C4-2B (cell line): ENCODE data around the gene NOTUM.
A peak's percentile ranks its signal among the peaks of the same experiment; 100 is the strongest.

Experiments used
- H3K27ac ChIP-seq: fragments of 450-650 bp; 2 replicates; pipeline ENCODE4 v1.5.1; 2017
- CTCF ChIP-seq: fragments of 450-650 bp; conservative IDR thresholded peaks from 2 replicates; pipeline ENCODE4 v1.5.1; 2017; ENCODE audit warnings: mild to moderate bottlenecking
- ZFX ChIP-seq: fragments of 450-650 bp; IDR thresholded peaks from 2 replicates; pipeline ENCODE4 v1.6.1; 2017

The NOTUM gene

GRCh38 chr17:81932333-81932983, 28.5 kb downstream of the NOTUM start:
- H3K27ac ChIP-seq, result no peak overlapping the region
- TF ChIP-seq ZFX, result no peak
- no peak for TF ChIP-seq CTCF

GRCh38 chr17:81931557-81932332, 29.2 kb downstream of the NOTUM start:
- TF ChIP-seq CTCF (no peak), ZFX (no peak)
- H3K27ac ChIP-seq, result no peak overlapping the region

- TF ChIP-seq CTCF (no peak), ZFX (no peak)
- no peak overlapping the region for H3K27ac ChIP-seq
These were observed 29.8 kb downstream of the NOTUM start for GRCh38 chr17:81931189-81931556.

- no peak overlapping the region for H3K27ac ChIP-seq
- TF ChIP-seq CTCF (no peak), ZFX (no peak)
These were observed 30.6 kb downstream of the NOTUM start for GRCh38 chr17:81930142-81931125.

- TF ChIP-seq CTCF (no peak), ZFX (no peak)
- H3K27ac ChIP-seq, result peak overlapping the region; percentile 87; the same call in 1 of the 2 replicates
These were observed 31.5 kb downstream of the NOTUM start for GRCh38 chr17:81929253-81930141.

- peak overlapping the region; percentile 87 for H3K27ac ChIP-seq
- TF ChIP-seq ZFX (no peak), CTCF (no peak)
These were observed 32.3 kb downstream of the NOTUM start for GRCh38 chr17:81928544-81929252.
